Activated CD4-positive, alpha-beta T cell treated with anti-CD3 and anti-CD28 coated beads, Interleukin-2, amount 10 ng/mL, durations not matched to agents 24 days and 14 days (primary cell): ENCODE data around the gene TMEM238L. TPM values are rescaled to one million over a fixed set of nuclear protein-coding genes. Genes with fewer than 3 reads are reported as not detected.

Experiments used
- DNase-seq: peaks from one replicate; pipeline ENCODE4 v3.0.0; 2022
- H3K27ac Mint-ChIP-seq: one replicate; pipeline ENCODE4 v1.8.0; 2022; ENCODE audit warnings: mild to moderate bottlenecking, mixed read lengths
- H3K27me3 Mint-ChIP-seq: one replicate; pipeline ENCODE4 v1.8.0; 2022; ENCODE audit warnings: mixed read lengths
- H3K36me3 Mint-ChIP-seq: one replicate; pipeline ENCODE4 v1.8.0; 2022; ENCODE audit warnings: low read depth, mild to moderate bottlenecking, mixed read lengths
- H3K4me1 Mint-ChIP-seq: one replicate; pipeline ENCODE4 v1.8.0; 2021; ENCODE audit warnings: mixed read lengths
- H3K4me3 Mint-ChIP-seq: one replicate; pipeline ENCODE4 v1.8.0; 2022; ENCODE audit warnings: mild to moderate bottlenecking, moderate library complexity, mixed read lengths
- H3K9me3 Mint-ChIP-seq: one replicate; pipeline ENCODE4 v1.8.0; 2021; ENCODE audit warnings: mixed read lengths
- intact Hi-C: fragments of 100-400 bp; cut with micrococcal nuclease; formaldehyde crosslinking; loops from one replicate; pipeline ENCODE4 v1.15.1; 2023
- total RNA-seq: library from RNA; stranded (reverse); gene quantifications from 2 replicates; pipeline ENCODE4 v1.2.3, GENCODE V29; 2022

Gene TMEM238L
- total RNA-seq, 1 donor from 2014 or later: not detected

GRCh38 chr17:10775058-10775457, 28.8 kb downstream of the TMEM238L start:
- Mint-ChIP-seq H3K4me1 (no peaks in the 10 kb centered on the region), H3K27me3 (no peaks in the 10 kb centered on the region), H3K9me3 (peaks cover 11% of the 10 kb centered on the region), H3K27ac (no peak overlapping the region), H3K4me3 (no peak overlapping the region), H3K36me3 (no peaks in the 10 kb centered on the region)
- intact Hi-C loops: no loop called here
- DNase-seq: no peak

DNA sequence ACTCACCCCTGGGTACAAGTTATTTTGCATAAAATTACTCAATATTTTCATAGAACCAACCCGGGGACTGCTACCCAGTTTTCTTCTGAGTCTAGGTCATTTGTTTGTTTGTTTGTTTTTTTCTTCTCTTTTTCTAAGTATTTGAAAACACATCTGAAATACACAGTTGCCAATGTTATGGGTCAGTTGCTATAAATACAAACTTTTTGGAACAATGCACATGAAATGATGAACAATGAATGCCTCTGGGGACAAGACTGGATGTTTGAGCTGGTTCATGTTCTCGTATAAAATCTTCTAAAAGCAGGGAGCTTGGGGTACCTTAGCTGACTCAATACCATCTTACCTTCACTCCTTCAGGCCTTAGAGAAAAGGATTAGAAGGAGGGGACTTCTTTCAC, 30.5 kb downstream of the TMEM238L start:
- DNase-seq: no peak
- Mint-ChIP-seq H3K27ac (no peak overlapping the region), H3K4me1 (no peaks in the 10 kb centered on the region), H3K4me3 (no peak overlapping the region), H3K9me3 (peaks cover 11% of the 10 kb centered on the region), H3K27me3 (no peaks in the 10 kb centered on the region), H3K36me3 (no peaks in the 10 kb centered on the region)
- intact Hi-C loops: loop anchor here (2.0 kb wide), 1 partner anchor 71 kb away; no protein-coding TSS in a partner anchor

GRCh38 chr17:10772425-10773380, 31.2 kb downstream of the TMEM238L start:
- no peak overlapping the region for H3K27ac Mint-ChIP-seq

DNA sequence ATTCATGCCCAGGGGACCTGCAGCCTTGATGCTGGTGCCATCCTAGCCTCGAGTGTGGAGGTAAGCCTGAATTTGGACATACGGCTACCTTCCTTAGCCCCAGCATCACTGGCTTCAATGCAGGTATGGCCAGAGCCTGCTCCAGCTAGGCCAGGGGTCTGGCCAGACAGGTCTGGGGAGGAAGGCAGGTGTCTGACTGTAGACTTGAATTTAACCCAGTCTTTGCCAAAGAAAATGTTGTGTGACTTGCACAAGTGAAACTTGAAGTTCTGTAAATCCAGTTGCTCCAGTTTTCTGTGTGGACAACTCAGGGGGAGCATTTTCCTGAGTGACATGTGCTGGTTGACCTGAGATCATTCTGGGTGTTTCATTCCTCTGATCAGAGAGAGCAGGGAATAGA, 32.8 kb downstream of the TMEM238L start:
- Mint-ChIP-seq H3K4me3 (no peak overlapping the region), H3K36me3 (no peaks in the 10 kb centered on the region)
- intact Hi-C loops: no loop called here

More at GRCh38 chr17:10772425-10773380, 31.2 kb downstream of the TMEM238L start:
- no peak overlapping the region for H3K4me3 Mint-ChIP-seq
- no peaks in the 10 kb centered on the region for H3K36me3 Mint-ChIP-seq
- peaks cover 11% of the 10 kb centered on the region for H3K9me3 Mint-ChIP-seq
- intact Hi-C loops: loop anchor here (2.0 kb wide), 1 partner anchor 72 kb away; no protein-coding TSS in a partner anchor
- no peaks in the 10 kb centered on the region for H3K4me1 Mint-ChIP-seq
- H3K27me3 Mint-ChIP-seq: no peaks in the 10 kb centered on the region
- DNase-seq: peak; percentile 75

GRCh38 chr17:10769840-10770239, 34.1 kb downstream of the TMEM238L start:
- H3K36me3 Mint-ChIP-seq: no peaks in the 10 kb centered on the region
- no peaks in the 10 kb centered on the region for H3K4me1 Mint-ChIP-seq
- intact Hi-C loops: no loop called here
- no peak for DNase-seq
- no peak overlapping the region for H3K4me3 Mint-ChIP-seq
- H3K27ac Mint-ChIP-seq: no peak overlapping the region
- H3K27me3 Mint-ChIP-seq: no peaks in the 10 kb centered on the region
- peaks cover 5% of the 10 kb centered on the region for H3K9me3 Mint-ChIP-seq

More for the DNA sequence above, 32.8 kb downstream of the TMEM238L start:
- no peaks in the 10 kb centered on the region for H3K4me1 Mint-ChIP-seq
- no peak for DNase-seq
- H3K27me3 Mint-ChIP-seq: no peaks in the 10 kb centered on the region
- H3K27ac Mint-ChIP-seq: no peak overlapping the region
- H3K9me3 Mint-ChIP-seq: peaks cover 11% of the 10 kb centered on the region

GRCh38 chr17:10768750-10769251, 35.1 kb downstream of the TMEM238L start:
- peaks cover 5% of the 10 kb centered on the region for H3K9me3 Mint-ChIP-seq
- intact Hi-C loops: no loop called here
- H3K27me3 Mint-ChIP-seq: no peaks in the 10 kb centered on the region
- H3K4me3 Mint-ChIP-seq: no peak overlapping the region
- H3K4me1 Mint-ChIP-seq: no peaks in the 10 kb centered on the region
- no peak for DNase-seq
- no peak overlapping the region for H3K27ac Mint-ChIP-seq
- no peaks in the 10 kb centered on the region for H3K36me3 Mint-ChIP-seq

DNA sequence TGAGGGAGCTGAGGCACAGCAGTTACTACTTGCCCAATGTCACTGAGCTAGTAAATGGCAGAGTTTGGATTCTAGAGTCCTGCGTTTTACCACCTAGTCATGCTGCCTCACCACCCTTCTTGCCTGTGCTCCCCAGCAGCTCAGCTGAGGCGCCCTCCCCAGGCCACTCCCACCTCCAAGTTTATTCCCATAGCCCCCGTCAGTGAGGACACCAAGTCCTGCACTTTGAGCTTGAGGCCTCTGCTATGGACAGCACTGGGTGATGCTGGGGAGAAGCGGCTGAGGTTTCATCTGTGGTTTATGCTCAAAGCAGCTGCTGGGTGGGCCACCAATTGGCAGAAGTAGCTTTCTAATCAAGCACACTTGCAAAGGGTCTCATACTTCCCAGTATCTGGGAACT, 36.7 kb downstream of the TMEM238L start:
- H3K36me3 Mint-ChIP-seq: no peaks in the 10 kb centered on the region
- H3K4me1 Mint-ChIP-seq: no peaks in the 10 kb centered on the region
- H3K9me3 Mint-ChIP-seq: peaks cover 5% of the 10 kb centered on the region
- no peaks in the 10 kb centered on the region for H3K27me3 Mint-ChIP-seq
- H3K4me3 Mint-ChIP-seq: no peak overlapping the region
- H3K27ac Mint-ChIP-seq: no peak overlapping the region
- no peak for DNase-seq
- intact Hi-C loops: no loop called here

DNA sequence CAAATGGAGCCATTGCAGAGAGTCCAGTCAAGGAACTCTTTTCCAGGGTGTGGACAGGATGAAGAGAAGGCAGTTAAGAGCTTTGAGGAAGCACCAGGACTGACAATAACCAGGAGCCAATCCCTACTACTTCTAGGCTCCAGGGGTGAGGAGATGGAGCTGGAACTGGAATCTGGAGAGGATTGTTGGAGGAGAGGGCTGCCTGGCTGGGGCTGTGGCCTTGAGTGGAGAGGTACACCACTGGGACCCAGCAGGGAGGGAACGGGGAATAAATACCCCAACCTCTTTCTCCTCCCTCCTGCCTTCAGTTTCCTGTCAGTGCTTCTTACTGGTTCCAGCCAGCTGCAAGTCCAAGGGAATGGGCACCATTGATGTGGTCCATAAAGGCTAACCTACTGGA, 41.9 kb downstream of the TMEM238L start:
- no peaks in the 10 kb centered on the region for H3K9me3 Mint-ChIP-seq
- DNase-seq: no peak
- no peak overlapping the region for H3K27ac Mint-ChIP-seq
- no peak overlapping the region for H3K4me3 Mint-ChIP-seq
- H3K27me3 Mint-ChIP-seq: no peaks in the 10 kb centered on the region
- no peaks in the 10 kb centered on the region for H3K36me3 Mint-ChIP-seq
- H3K4me1 Mint-ChIP-seq: no peaks in the 10 kb centered on the region
- intact Hi-C loops: no loop called here

- no peaks in the 10 kb centered on the region for H3K4me1 Mint-ChIP-seq
- no peaks in the 10 kb centered on the region for H3K27me3 Mint-ChIP-seq
- DNase-seq: no peak
- intact Hi-C loops: no loop called here
- no peaks in the 10 kb centered on the region for H3K36me3 Mint-ChIP-seq
- H3K27ac Mint-ChIP-seq: no peak overlapping the region
- H3K9me3 Mint-ChIP-seq: no peaks in the 10 kb centered on the region
- H3K4me3 Mint-ChIP-seq: no peak overlapping the region
These were observed 42.6 kb downstream of the TMEM238L start for GRCh38 chr17:10761281-10761680.

DNA sequence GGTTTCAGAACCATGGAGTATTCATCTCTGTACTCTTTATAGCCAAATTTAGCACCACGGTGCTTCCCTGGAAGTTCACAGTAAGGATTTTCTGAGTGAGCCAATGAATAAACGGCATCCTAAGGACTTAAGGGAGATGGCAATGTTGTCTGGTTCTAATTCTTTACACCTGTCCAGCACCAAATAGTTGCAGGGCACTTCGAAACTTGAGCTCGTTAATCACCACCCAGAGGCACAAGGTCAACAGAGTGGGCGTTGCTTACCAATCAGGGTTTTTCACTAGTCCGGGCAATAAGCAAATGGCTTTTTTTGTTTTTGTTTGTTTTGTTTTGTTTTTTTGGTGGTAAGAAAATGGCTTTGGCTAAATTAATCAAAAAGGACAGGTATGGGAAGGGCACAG, 45.8 kb downstream of the TMEM238L start:
- Mint-ChIP-seq H3K9me3 (no peaks in the 10 kb centered on the region), H3K27ac (no peak overlapping the region), H3K4me3 (no peak overlapping the region), H3K36me3 (no peaks in the 10 kb centered on the region), H3K4me1 (no peaks in the 10 kb centered on the region), H3K27me3 (peaks cover 3% of the 10 kb centered on the region)
- intact Hi-C loops: no loop called here
- no peak for DNase-seq

GRCh38 chr17:10757647-10758046, 46.3 kb downstream of the TMEM238L start:
- DNase-seq: no peak

GRCh38 chr17:10757067-10757466, 46.8 kb downstream of the TMEM238L start:
- H3K36me3 Mint-ChIP-seq: no peaks in the 10 kb centered on the region
- no peaks in the 10 kb centered on the region for H3K9me3 Mint-ChIP-seq
- intact Hi-C loops: no loop called here
- peaks cover 3% of the 10 kb centered on the region for H3K27me3 Mint-ChIP-seq
- no peak overlapping the region for H3K27ac Mint-ChIP-seq
- H3K4me3 Mint-ChIP-seq: no peak overlapping the region
- DNase-seq: no peak
- no peaks in the 10 kb centered on the region for H3K4me1 Mint-ChIP-seq

More at GRCh38 chr17:10757647-10758046, 46.3 kb downstream of the TMEM238L start:
- H3K27ac Mint-ChIP-seq: no peak overlapping the region
- no peaks in the 10 kb centered on the region for H3K36me3 Mint-ChIP-seq
- H3K9me3 Mint-ChIP-seq: no peaks in the 10 kb centered on the region
- intact Hi-C loops: no loop called here
- no peak overlapping the region for H3K4me3 Mint-ChIP-seq
- peaks cover 3% of the 10 kb centered on the region for H3K27me3 Mint-ChIP-seq
- no peaks in the 10 kb centered on the region for H3K4me1 Mint-ChIP-seq

DNA sequence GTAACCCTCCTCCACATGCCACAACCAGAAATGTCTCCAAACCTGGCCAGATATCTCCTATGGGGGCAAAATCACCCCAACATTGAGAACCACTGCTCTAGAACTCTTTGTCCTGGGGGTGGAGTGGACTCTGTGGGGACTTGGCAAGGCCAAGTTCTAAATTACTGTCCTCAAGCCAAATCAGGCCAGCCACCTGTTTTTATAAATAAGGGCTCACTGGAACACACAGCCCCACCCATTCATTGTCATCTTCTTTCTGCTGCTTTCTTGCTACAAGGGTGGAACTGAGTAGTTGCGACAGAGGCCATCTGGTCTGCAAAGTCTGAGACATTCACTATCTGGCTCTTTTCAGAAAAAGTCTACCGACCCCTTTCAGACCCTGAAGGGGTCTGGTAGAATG, 47.3 kb downstream of the TMEM238L start:
- H3K36me3 Mint-ChIP-seq: no peaks in the 10 kb centered on the region
- no peaks in the 10 kb centered on the region for H3K9me3 Mint-ChIP-seq
- intact Hi-C loops: no loop called here
- no peak overlapping the region for H3K27ac Mint-ChIP-seq
- peaks cover 3% of the 10 kb centered on the region for H3K27me3 Mint-ChIP-seq
- no peak for DNase-seq
- no peak overlapping the region for H3K4me3 Mint-ChIP-seq
- no peaks in the 10 kb centered on the region for H3K4me1 Mint-ChIP-seq

DNA sequence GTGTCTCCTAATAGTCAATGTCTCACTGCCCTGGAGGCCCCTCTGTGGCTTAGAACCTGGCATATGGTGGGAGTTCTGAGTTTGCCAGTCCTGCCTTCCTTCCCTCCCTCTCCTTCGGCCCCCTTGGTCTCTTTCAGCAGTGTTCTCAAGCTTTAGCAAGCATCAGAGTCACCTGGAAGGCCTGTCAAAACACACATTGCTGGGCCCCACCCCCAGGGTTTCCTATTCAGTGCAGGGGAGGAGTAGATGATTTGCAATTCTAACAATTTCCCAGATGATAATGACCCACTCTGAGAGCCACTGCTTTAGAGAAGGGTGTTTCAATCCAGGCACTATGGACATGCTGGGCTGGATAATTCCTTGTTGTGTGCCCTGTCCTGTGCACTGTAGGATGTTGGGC, 47.7 kb downstream of the TMEM238L start:
- peaks cover 3% of the 10 kb centered on the region for H3K27me3 Mint-ChIP-seq
- no peaks in the 10 kb centered on the region for H3K4me1 Mint-ChIP-seq
- intact Hi-C loops: no loop called here
- DNase-seq: no peak
- H3K9me3 Mint-ChIP-seq: no peaks in the 10 kb centered on the region
- H3K4me3 Mint-ChIP-seq: no peak overlapping the region
- no peaks in the 10 kb centered on the region for H3K36me3 Mint-ChIP-seq
- no peak overlapping the region for H3K27ac Mint-ChIP-seq
